Neuronal stem cell (in vitro differentiated cells): ENCODE measurements around the gene MT1E.

Source experiments
- DNase-seq: peaks from one replicate; pipeline ENCODE4 v3.0.0-alpha.2; 2013; ENCODE audit warnings: low spot score
- H2AFZ ChIP-seq: one replicate; pipeline ENCODE4 v1.6.1; 2013; ENCODE audit warnings: mild to moderate bottlenecking, low read length, inconsistent platforms
- H2AK5ac ChIP-seq: 2 replicates; pipeline ENCODE4 v1.6.1; 2013; ENCODE audit warnings: low read depth, mild to moderate bottlenecking, inconsistent platforms, low read length, moderate library complexity, mixed read lengths
- H2BK120ac ChIP-seq: 2 replicates; pipeline ENCODE4 v1.6.1; 2013; ENCODE audit warnings: low read depth, mild to moderate bottlenecking, inconsistent platforms, low read length, moderate library complexity, mixed read lengths
- H2BK12ac ChIP-seq: one replicate; pipeline ENCODE4 v1.6.1; 2013; ENCODE audit warnings: low read length, inconsistent platforms
- H2BK15ac ChIP-seq: 2 replicates; pipeline ENCODE4 v1.6.1; 2013; ENCODE audit warnings: mild to moderate bottlenecking, low read length, inconsistent platforms, mixed read lengths
- H2BK5ac ChIP-seq: one replicate; pipeline ENCODE4 v1.6.1; 2013; ENCODE audit warnings: inconsistent platforms, mild to moderate bottlenecking, low read length, moderate library complexity
- H3K14ac ChIP-seq: one replicate; pipeline ENCODE4 v1.6.1; 2013; ENCODE audit warnings: low read length, inconsistent platforms
- H3K18ac ChIP-seq: 2 replicates; pipeline ENCODE4 v1.6.1; 2013; ENCODE audit warnings: low read length, inconsistent platforms
- H3K23ac ChIP-seq: 2 replicates; pipeline ENCODE4 v1.6.1; 2013; ENCODE audit warnings: low read depth, mild to moderate bottlenecking, mixed read lengths, low read length, inconsistent platforms; ENCODE audit not compliant: poor library complexity
- H3K27ac ChIP-seq: replicated peaks from 3 replicates; pipeline ENCODE4 v1.5.1; 2013; ENCODE audit warnings: low read length, inconsistent platforms
- H3K27me3 ChIP-seq, 3 experiments: 2 replicates each; pipeline ENCODE4 v1.6.1; 2013; ENCODE audit warnings: low read length in 3 of 3, mild to moderate bottlenecking in 2 of 3, inconsistent platforms in 1 of 3, low read depth in 1 of 3, mixed read lengths in 1 of 3, moderate library complexity in 1 of 3; ENCODE audit not compliant: control insufficient read depth in 3 of 3, insufficient read depth in 3 of 3
- H3K36me3 ChIP-seq, 2 donors: replicated peaks in 1 of 2; 2 replicates each; pipeline ENCODE4 v1.6.1; 2013; ENCODE audit warnings: low read length in 2 of 2; ENCODE audit not compliant: control insufficient read depth in 2 of 2, insufficient read depth in 2 of 2
- H3K4ac ChIP-seq: 2 replicates; pipeline ENCODE4 v1.6.1; 2013; ENCODE audit warnings: inconsistent platforms, mild to moderate bottlenecking, low read length, moderate library complexity
- H3K4me1 ChIP-seq, 2 donors: 1 replicate in 1 of 2; 2 replicates in 1 of 2; pipeline ENCODE4 v1.6.1; 2013; ENCODE audit warnings: low read length in 2 of 2, low read depth in 1 of 2; ENCODE audit not compliant: control insufficient read depth in 2 of 2, insufficient read depth in 1 of 2
- H3K4me2 ChIP-seq: one replicate; pipeline ENCODE4 v1.6.1; 2013; ENCODE audit warnings: mild to moderate bottlenecking, low read length, inconsistent platforms; ENCODE audit not compliant: insufficient read depth, poor library complexity, severe bottlenecking
- H3K4me3 ChIP-seq, 2 donors: 2 replicates each; pipeline ENCODE4 v1.5.1; 2013; ENCODE audit warnings: low read length in 2 of 2, mild to moderate bottlenecking in 2 of 2, inconsistent platforms in 1 of 2, moderate library complexity in 1 of 2
- H3K79me1 ChIP-seq: one replicate; pipeline ENCODE4 v1.6.1; 2013; ENCODE audit warnings: low read depth, mild to moderate bottlenecking, inconsistent platforms, low read length, moderate library complexity
- H3K9ac ChIP-seq: one replicate; pipeline ENCODE4 v1.6.1; 2013; ENCODE audit warnings: mild to moderate bottlenecking, low read depth, low read length, inconsistent platforms; ENCODE audit not compliant: poor library complexity
- H3K9me3 ChIP-seq, 2 donors: replicated peaks in 1 of 2; 2 replicates each; pipeline versions ENCODE3 to v1.6.1; 2013; ENCODE audit warnings: low read length in 2 of 2, mild to moderate bottlenecking in 2 of 2, inconsistent platforms in 1 of 2, low read depth in 1 of 2, mixed read lengths in 1 of 2, moderate library complexity in 1 of 2; ENCODE audit not compliant: control insufficient read depth in 2 of 2, insufficient read depth in 1 of 2
- H4K8ac ChIP-seq: one replicate; pipeline ENCODE4 v1.6.1; 2013; ENCODE audit warnings: low read depth, mild to moderate bottlenecking, inconsistent platforms, low read length, moderate library complexity
- H4K91ac ChIP-seq: one replicate; pipeline ENCODE4 v1.6.1; 2013; ENCODE audit warnings: low read length, low read depth, mild to moderate bottlenecking, inconsistent platforms; ENCODE audit not compliant: poor library complexity
- WGBS, 2 donors: extraction: QIAGEN DNeasy Blood & Tissue Kit; methylation state at CpG; one replicate each; pipeline ENCODE4 v1.1.7; 2013; ENCODE audit warnings: missing lambda C conversion rate in 2 of 2, mixed read lengths in 1 of 2; ENCODE audit not compliant: insufficient read length in 2 of 2, insufficient replicate concordance in 1 of 2; ENCODE audit errors: extremely low coverage in 2 of 2; 5-methylcytosine and 5-hydroxymethylcytosine counted together

The MT1E gene

DNA sequence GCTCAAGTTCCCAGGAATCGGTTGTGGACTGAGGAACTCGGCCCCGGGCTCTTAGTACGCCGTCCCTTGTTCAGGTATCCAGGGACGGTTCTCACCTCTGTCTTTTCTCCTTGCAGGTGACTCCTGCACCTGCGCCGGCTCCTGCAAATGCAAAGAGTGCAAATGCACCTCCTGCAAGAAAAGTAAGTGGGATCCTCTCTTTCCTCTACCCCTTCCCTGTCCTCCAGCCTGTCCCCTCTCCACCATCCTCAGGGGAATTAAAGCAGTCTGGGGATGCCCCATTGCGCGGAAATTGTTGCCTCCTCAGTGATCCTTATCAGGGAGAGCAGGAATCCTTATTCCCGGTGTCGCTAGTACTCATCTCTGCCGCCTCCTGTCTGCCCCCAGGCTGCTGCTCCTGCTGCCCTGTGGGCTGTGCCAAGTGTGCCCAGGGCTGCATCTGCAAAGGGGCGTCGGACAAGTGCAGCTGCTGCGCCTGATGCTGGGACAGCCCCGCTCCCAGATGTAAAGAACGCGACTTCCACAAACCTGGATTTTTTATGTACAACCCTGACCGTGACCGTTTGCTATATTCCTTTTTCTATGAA, 16.6 kb upstream of the MT1E start:
- Histone ChIP-seq H3K18ac (no peak overlapping the region), H2BK120ac (no peak overlapping the region), H2BK15ac (no peak overlapping the region), H2AFZ (peak overlapping the region; percentile 81), H2BK12ac (no peak overlapping the region), H3K4ac (no peak overlapping the region), H2AK5ac (no peak overlapping the region), H3K27ac (no peak overlapping the region), H3K36me3 (no peaks in the 10 kb centered on the region), H2BK5ac (no peak overlapping the region), H3K14ac (no peak overlapping the region), H4K91ac (no peak overlapping the region), H3K9me3 (no peaks in the 10 kb centered on the region), H3K23ac (no peak overlapping the region), H3K4me1 (peaks cover 16 to 22% of the 10 kb centered on the region in 2 donors), H3K9ac (no peak overlapping the region), H3K4me3 (peak overlapping the region in 1 of 2 donors; percentile 48), H3K27me3 (peaks cover 6 to 39% (median 31%) of the 10 kb centered on the region in 3 experiments), H4K8ac (no peak overlapping the region), H3K4me2 (peak overlapping the region; percentile 74), H3K79me1 (no peaks in the 10 kb centered on the region)
- WGBS, 2 donors, result no CpG with 5 or more reads among the region's 21 CpGs
- no peak for DNase-seq

DNA sequence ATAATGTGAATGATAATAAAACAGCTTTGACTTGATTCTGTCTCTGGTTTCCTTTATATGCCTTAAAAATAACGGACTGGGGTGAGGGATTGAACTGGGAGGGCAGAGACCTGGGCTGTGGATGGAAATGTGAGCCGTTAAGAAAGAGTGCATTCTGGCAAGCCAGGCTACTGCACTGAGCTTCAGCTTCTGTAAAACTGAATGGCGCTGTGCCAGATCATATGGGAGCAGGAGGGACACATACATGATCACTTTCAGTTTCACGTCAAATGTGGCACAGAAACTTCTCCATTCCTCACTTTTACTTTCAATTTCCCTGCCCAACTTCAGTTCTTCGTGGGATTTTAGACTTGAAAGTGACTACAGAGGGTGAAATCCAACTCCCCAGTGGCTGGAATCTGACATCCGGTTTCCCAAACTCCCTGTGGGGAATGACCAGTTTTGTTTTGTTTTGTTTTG, 16.1 kb upstream of the MT1E start:
- peaks cover 6 to 39% (median 31%) of the 10 kb centered on the region in 3 experiments for H3K27me3 ChIP-seq

DNA sequence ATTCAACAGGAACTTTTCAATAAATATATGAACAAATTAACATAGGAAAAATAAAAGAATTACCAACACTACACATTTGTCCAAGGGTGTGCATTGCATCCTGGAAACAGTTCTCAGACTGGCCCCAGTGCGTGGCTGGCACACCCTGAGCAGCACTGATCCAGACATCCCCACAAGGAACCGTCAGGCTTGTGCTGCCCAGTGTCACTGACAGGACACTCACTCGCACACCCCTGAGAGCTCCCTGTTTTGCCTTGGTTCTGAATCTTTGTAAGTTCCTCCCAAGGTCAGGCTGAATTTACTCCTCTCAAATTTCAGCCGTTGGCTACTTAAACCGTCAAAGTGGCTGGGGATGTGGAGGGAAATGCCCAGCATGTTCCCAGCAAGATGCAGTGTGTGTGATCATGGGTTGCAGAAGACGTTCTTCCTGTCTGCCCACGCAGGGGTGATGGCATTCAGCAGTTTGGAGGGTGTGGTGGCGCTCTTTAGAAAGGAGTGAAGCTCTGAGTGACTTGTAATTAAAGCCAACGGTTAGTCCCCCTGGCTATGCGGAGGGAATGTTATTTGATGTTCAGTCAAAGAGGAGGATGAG, 15.5 kb upstream of the MT1E start:
- H3K36me3 ChIP-seq, result no peaks in the 10 kb centered on the region
- WGBS, 2 donors, result no CpG with 5 or more reads among the region's 10 CpGs
- H3K27ac ChIP-seq, result no peak overlapping the region
- peak overlapping the region; percentile 50 for H3K14ac ChIP-seq
- no peaks in the 10 kb centered on the region for H3K9me3 ChIP-seq
- peaks cover 6 to 44% (median 36%) of the 10 kb centered on the region in 3 experiments for H3K27me3 ChIP-seq
- H3K23ac ChIP-seq, result peak overlapping the region; percentile 43
- H3K4me1 ChIP-seq, result peaks cover 16 to 22% of the 10 kb centered on the region in 2 donors
- peak overlapping the region; percentile 69 for H3K18ac ChIP-seq
- H2BK12ac ChIP-seq, result no peak overlapping the region
- H3K9ac ChIP-seq, result peak overlapping the region; percentile 18
- H3K4ac ChIP-seq, result no peak overlapping the region
- DNase-seq, result no peak
- H2BK120ac ChIP-seq, result no peak overlapping the region
- no peak overlapping the region for H2BK15ac ChIP-seq
- no peak overlapping the region for H2AK5ac ChIP-seq
- peak overlapping the region; percentile 81 for H2AFZ ChIP-seq
- H3K79me1 ChIP-seq, result no peaks in the 10 kb centered on the region
- no peak overlapping the region for H4K91ac ChIP-seq
- H4K8ac ChIP-seq, result no peak overlapping the region
- H3K4me3 ChIP-seq, result no peak overlapping the region
- no peak overlapping the region for H2BK5ac ChIP-seq
- no peak overlapping the region for H3K4me2 ChIP-seq

More for the DNA sequence above, 16.1 kb upstream of the MT1E start:
- H2AFZ ChIP-seq, result peak overlapping the region; percentile 81
- H3K23ac ChIP-seq, result no peak overlapping the region
- H2BK12ac ChIP-seq, result no peak overlapping the region
- H4K8ac ChIP-seq, result no peak overlapping the region
- peaks cover 16 to 22% of the 10 kb centered on the region in 2 donors for H3K4me1 ChIP-seq
- H3K27ac ChIP-seq, result no peak overlapping the region
- H2BK120ac ChIP-seq, result no peak overlapping the region
- no peaks in the 10 kb centered on the region for H3K79me1 ChIP-seq
- no peak overlapping the region for H3K9ac ChIP-seq
- H2BK5ac ChIP-seq, result no peak overlapping the region
- no peaks in the 10 kb centered on the region for H3K36me3 ChIP-seq
- H3K4me2 ChIP-seq, result no peak overlapping the region
- H2BK15ac ChIP-seq, result no peak overlapping the region
- no peak overlapping the region for H2AK5ac ChIP-seq
- no peak overlapping the region for H4K91ac ChIP-seq
- DNase-seq, result no peak
- no peak overlapping the region for H3K4ac ChIP-seq
- WGBS, 2 donors, result no CpG with 5 or more reads among the region's 6 CpGs
- H3K4me3 ChIP-seq, result peak overlapping the region in 1 of 2 donors; percentile 48
- no peak overlapping the region for H3K14ac ChIP-seq
- no peaks in the 10 kb centered on the region for H3K9me3 ChIP-seq
- H3K18ac ChIP-seq, result no peak overlapping the region

DNA sequence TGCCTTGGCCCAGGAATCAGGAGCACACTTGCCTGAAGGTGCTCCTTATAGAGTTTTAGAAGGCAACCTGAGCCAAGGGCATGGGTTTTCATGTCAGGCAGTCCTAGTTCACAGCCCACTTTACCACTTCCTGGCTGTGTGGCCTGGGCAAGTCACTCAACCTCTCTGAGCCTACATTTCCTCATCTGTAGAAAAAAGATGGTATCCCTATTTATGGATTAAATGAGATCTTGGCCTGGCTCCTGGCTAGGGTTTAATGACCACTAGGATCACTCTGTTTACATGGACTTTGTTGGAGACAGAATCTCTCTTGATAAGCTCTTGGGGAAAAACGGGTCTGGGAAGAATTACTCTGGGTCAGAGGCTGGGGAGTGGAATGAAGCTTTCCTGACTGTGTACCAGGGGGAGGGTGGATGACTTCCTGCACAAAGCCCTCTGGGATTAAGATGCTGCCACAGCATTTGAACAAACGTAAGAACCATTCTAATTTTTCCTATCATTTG, 14.9 kb upstream of the MT1E start:
- H3K27me3 ChIP-seq, result peaks cover 6 to 45% (median 38%) of the 10 kb centered on the region in 3 experiments

More for the DNA sequence above, 14.9 kb upstream of the MT1E start:
- no peak for DNase-seq
- H3K9ac ChIP-seq, result no peak overlapping the region
- no peak overlapping the region for H2BK12ac ChIP-seq
- H3K79me1 ChIP-seq, result no peaks in the 10 kb centered on the region
- H3K4me2 ChIP-seq, result no peak overlapping the region
- WGBS, 2 donors, result no CpG with 5 or more reads among the region's 2 CpGs
- H3K27ac ChIP-seq, result no peak overlapping the region
- no peak overlapping the region for H3K4me3 ChIP-seq
- H2BK15ac ChIP-seq, result no peak overlapping the region
- no peaks in the 10 kb centered on the region for H3K9me3 ChIP-seq
- H3K18ac ChIP-seq, result no peak overlapping the region
- H3K23ac ChIP-seq, result peak overlapping the region; percentile 43
- no peak overlapping the region for H3K4ac ChIP-seq
- no peaks in the 10 kb centered on the region for H3K36me3 ChIP-seq
- H3K4me1 ChIP-seq, result peaks cover 16 to 22% of the 10 kb centered on the region in 2 donors
- no peak overlapping the region for H4K8ac ChIP-seq
- H4K91ac ChIP-seq, result no peak overlapping the region
- peak overlapping the region; percentile 81 for H2AFZ ChIP-seq
- no peak overlapping the region for H3K14ac ChIP-seq
- no peak overlapping the region for H2BK120ac ChIP-seq
- no peak overlapping the region for H2BK5ac ChIP-seq
- no peak overlapping the region for H2AK5ac ChIP-seq
